Activated T-helper 17 cell treated with anti-CD3 and anti-CD28 coated beads, Interleukin-2, amount 50 U/mL, for 72 hours (primary cell): Measurements from ENCODE around the gene CORO1A. TPM values are rescaled to one million over a fixed set of nuclear protein-coding genes. Genes with fewer than 3 reads are reported as not detected.
"Not testable (repeated sequence)": the region's sequence is repeated elsewhere in the genome, so short reads cannot be mapped to it uniquely, and the experiment has no call there.

Experiments
- ATAC-seq: fragments of 150-1000 bp; cut with Tn5 transposase; replicated peaks from 2 replicates; pipeline ENCODE4 v1.10.0; 2021; ENCODE audit warnings: mild to moderate bottlenecking, moderate library complexity
- H3K27ac Mint-ChIP-seq: one replicate; pipeline ENCODE4 v1.8.0; 2022; ENCODE audit warnings: mixed read lengths
- H3K27me3 Mint-ChIP-seq: one replicate; pipeline ENCODE4 v1.8.0; 2022; ENCODE audit warnings: mixed read lengths
- H3K36me3 Mint-ChIP-seq: one replicate; pipeline ENCODE4 v1.8.0; 2022; ENCODE audit warnings: low read depth, mild to moderate bottlenecking, mixed read lengths
- H3K4me1 Mint-ChIP-seq: one replicate; pipeline ENCODE4 v1.8.0; 2022; ENCODE audit warnings: mixed read lengths
- H3K4me3 Mint-ChIP-seq: one replicate; pipeline ENCODE4 v1.8.0; 2022; ENCODE audit warnings: mild to moderate bottlenecking, mixed read lengths
- H3K9me3 Mint-ChIP-seq: one replicate; pipeline ENCODE4 v1.8.0; 2022; ENCODE audit warnings: mixed read lengths
- total RNA-seq, 2 donors: library from RNA; stranded (reverse); gene quantifications; one replicate each; pipeline ENCODE4 v1.2.3, GENCODE V29; 2022

Gene CORO1A
- total RNA-seq, 2 donors from 2014 or later: 649 to 1,196 TPM

DNA sequence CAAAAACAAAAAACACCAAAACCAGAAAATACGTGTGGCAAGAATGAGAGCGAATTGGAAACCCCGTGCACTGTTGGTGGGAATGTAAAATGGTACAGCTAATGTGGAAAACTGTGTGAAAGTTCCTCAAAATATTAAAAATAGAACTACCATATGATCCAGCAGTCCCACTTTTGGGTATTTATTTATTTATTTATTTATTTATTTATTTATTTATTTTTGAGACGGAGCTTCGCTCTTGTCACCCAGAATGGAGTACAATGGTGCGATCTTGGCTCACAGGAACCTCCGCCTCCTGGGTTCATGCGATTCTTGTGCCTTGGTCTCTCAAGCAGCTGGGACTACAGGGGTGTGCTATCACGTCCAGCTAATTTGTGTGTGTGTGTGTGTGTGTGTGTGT, 30.9 kb upstream of the CORO1A start:
- Mint-ChIP-seq H3K27ac (no peak overlapping the region), H3K27me3 (no peaks in the 10 kb centered on the region), H3K36me3 (no peaks in the 10 kb centered on the region), H3K9me3 (peaks cover 5% of the 10 kb centered on the region), H3K4me3 (no peak overlapping the region), H3K4me1 (no peaks in the 10 kb centered on the region)
- ATAC-seq: no peak

DNA sequence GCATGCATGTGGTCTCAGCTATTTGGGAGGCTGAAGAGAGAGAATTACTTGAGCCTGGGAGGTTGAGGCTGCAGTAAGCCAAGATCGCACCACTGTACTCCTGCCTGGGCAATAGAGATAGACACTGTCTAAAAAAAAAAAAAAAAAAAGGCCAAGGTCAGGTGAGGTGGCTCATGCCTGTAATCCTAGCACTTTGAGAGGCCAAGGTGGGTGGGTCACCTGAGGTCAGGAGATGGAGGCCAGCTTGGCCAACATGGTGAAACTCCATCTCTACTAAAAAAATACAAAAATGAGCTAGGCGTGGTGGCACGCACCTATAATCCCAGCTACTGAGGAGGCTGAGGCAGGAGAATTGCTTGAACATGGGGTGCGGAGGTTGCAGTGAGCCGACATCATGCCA, 28.2 kb upstream of the CORO1A start:
- no peaks in the 10 kb centered on the region for H3K9me3 Mint-ChIP-seq
- H3K27ac Mint-ChIP-seq: no peak overlapping the region
- H3K27me3 Mint-ChIP-seq: no peaks in the 10 kb centered on the region
- no peak overlapping the region for H3K4me3 Mint-ChIP-seq
- no peaks in the 10 kb centered on the region for H3K36me3 Mint-ChIP-seq
- no peak for ATAC-seq
- no peaks in the 10 kb centered on the region for H3K4me1 Mint-ChIP-seq

DNA sequence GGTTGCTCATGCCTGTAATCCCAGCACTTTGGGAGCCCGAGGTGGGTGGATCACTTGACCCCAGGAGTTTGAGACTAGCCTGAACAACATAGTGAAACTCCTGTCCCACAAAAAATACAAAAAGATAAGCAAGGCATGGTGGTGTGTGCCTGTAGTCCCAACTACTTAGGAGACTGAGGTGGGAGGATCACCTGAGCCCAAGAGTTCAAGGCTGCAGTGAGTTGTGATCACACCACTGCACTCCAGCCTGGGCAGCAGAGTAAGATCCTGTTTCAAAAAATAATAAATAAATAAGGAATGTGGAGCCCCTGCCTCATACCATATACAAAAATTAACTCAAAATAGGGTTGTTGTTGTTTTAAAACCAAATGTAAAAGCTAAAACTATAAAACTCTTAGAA, 26.2 kb upstream of the CORO1A start:
- ATAC-seq: no peak
- Mint-ChIP-seq H3K4me3 (no peak overlapping the region), H3K4me1 (no peaks in the 10 kb centered on the region), H3K27ac (no peak overlapping the region), H3K27me3 (no peaks in the 10 kb centered on the region), H3K9me3 (no peaks in the 10 kb centered on the region), H3K36me3 (no peaks in the 10 kb centered on the region)

DNA sequence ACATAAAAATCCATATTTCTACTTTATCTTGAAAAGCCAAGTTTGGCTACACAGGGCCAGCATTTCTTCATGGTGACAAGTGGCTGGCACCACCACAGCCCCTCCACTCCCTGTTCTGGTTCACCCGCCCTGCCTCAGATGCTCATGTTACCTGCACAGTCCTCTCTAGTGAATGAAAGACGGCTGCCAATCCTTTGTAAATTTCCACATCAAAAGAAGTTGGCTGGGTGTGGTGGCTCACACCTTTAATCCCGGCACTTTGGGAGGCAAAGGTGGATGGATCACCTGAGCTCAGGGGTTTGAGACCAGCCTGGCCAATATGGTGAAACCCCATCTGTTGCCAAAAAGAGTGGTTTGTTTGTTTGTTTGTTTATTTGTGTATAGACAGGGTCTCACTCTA, 19.9 kb upstream of the CORO1A start:
- H3K9me3 Mint-ChIP-seq: no peaks in the 10 kb centered on the region
- no peak for ATAC-seq
- H3K4me3 Mint-ChIP-seq: no peak overlapping the region
- H3K27ac Mint-ChIP-seq: no peak overlapping the region
- H3K4me1 Mint-ChIP-seq: peaks cover 26% of the 10 kb centered on the region
- no peaks in the 10 kb centered on the region for H3K36me3 Mint-ChIP-seq
- H3K27me3 Mint-ChIP-seq: no peaks in the 10 kb centered on the region

DNA sequence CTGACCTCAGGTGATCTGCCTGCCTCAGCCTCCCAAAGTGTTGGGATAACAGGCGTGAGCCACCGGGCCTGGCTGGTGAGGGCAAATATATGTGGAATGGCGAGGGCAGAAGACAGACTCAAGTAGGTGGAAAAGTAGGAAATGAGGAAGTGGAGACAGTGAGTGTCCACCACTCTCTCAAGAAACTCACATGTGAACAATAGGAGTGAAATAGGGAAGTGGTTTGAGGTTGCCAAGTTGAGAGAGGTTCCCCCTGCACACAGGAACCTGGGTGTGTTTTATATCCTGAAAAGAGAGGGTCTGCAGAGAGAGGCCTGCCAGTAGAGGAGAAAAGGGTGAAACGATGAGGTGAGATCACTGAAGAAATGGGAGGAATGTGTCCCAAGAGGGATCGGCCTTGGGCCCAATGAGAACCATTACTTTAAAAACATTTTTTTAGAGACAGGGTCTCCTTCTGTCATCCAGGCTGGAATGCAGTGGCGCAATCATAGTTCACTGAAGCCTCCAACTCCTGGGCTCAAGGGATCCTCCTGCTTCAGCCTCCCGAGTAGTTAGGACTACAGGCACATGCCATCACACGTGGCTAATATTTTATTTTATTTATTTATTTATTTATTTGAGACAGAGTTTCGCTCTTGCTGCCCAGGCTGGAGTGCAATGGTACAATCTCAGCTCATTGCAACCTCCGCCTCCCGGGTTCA, 17.1 kb upstream of the CORO1A start:
- H3K4me3 Mint-ChIP-seq: no peak overlapping the region
- H3K27ac Mint-ChIP-seq: no peak overlapping the region
- no peaks in the 10 kb centered on the region for H3K9me3 Mint-ChIP-seq
- no peaks in the 10 kb centered on the region for H3K27me3 Mint-ChIP-seq
- H3K36me3 Mint-ChIP-seq: no peaks in the 10 kb centered on the region
- ATAC-seq: peak; percentile 62
- H3K4me1 Mint-ChIP-seq: peaks cover 26% of the 10 kb centered on the region

DNA sequence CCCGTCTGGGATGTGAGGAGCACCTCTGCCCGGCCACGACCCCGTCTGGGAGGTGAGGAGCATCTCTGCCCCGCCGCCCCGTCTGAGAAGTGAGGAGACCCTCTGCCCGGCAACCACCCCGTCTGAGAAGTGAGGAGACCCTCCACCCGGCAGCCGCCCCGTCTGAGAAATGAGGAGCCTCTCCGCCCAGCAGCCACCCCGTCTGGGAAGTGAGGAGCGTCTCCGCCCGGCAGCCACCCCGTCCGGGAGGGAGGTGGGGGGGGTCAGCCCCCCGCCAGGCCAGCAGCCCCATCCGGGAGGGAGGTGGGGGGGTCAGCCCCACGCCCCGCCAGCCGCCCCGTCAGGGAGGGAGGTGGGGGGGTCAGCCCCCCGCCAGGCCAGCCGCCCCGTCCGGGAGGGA, 14.7 kb upstream of the CORO1A start:
- not testable (repeated sequence) for H3K36me3 Mint-ChIP-seq, H3K4me3 Mint-ChIP-seq, ATAC-seq, H3K9me3 Mint-ChIP-seq, H3K27ac Mint-ChIP-seq, H3K27me3 Mint-ChIP-seq
- H3K4me1 Mint-ChIP-seq: peaks cover 26% of the 10 kb centered on the region

DNA sequence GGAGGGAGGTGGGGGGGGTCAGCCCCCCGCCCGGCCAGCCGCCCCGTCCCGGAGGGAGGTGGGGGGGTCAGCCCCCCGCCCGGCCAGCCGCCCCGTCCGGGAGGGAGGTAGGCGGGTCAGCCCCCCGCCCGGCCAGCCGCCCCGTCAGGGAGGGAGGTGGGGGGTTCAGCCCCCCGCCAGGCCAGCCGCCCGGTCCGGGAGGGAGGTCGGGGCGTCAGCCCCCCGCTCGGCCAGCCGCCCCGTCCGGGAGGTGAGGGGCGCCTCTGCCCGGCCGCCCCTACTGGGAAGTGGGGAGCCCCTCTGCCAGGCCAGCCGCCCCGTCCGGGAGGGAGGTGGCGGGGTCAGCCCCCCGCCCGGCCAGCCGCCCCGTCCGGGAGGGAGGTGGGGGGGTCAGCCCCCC, 14.0 kb upstream of the CORO1A start:
- H3K4me3 Mint-ChIP-seq, H3K36me3 Mint-ChIP-seq, ATAC-seq, H3K27ac Mint-ChIP-seq, H3K9me3 Mint-ChIP-seq, H3K27me3 Mint-ChIP-seq: not testable (repeated sequence)
- peaks cover 25% of the 10 kb centered on the region for H3K4me1 Mint-ChIP-seq

DNA sequence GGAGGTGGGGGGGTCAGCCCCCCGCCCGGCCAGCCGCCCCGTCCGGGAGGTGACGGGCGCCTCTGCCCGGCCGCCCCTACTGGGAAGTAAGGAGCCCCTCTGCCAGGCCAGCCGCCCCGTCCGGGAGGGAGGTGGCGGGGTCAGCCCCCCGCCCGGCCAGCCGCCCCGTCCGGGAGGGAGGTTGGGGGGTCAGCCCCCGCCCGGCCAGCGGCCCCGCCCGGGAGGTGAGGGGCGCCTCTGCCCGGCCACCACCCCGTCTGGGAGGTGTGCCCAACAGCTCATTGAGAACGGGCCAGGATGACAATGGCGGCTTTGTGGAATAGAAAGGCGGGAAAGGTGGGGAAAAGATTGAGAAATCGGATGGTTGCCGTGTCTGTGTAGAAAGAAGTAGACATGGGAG, 13.3 kb upstream of the CORO1A start:
- not testable (repeated sequence) for H3K4me3 Mint-ChIP-seq, H3K36me3 Mint-ChIP-seq, H3K9me3 Mint-ChIP-seq, H3K27ac Mint-ChIP-seq, H3K27me3 Mint-ChIP-seq, ATAC-seq
- H3K4me1 Mint-ChIP-seq: peaks cover 17% of the 10 kb centered on the region

DNA sequence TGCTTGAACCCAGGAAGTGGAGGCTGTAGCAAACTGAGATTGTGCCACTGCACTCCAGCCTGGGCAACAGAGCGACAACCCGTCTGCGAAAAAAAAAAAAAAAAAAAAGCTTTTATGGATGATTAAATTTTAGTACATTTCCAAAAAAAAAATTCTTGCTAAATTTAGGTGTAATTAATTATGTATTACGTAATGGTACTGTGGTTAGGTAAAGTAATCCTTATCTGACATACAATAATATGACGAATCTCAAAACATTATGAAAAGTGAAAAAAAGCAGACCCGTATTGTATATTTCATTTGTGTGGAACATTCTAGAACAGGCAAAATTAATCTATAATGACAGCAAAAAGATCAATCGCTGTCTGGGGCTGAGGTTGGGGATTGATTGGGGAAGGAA, 10.3 kb upstream of the CORO1A start:
- Mint-ChIP-seq H3K4me3 (no peak overlapping the region), H3K27ac (no peak overlapping the region), H3K36me3 (no peaks in the 10 kb centered on the region), H3K9me3 (no peaks in the 10 kb centered on the region), H3K27me3 (no peaks in the 10 kb centered on the region), H3K4me1 (no peaks in the 10 kb centered on the region)
- ATAC-seq: no peak

DNA sequence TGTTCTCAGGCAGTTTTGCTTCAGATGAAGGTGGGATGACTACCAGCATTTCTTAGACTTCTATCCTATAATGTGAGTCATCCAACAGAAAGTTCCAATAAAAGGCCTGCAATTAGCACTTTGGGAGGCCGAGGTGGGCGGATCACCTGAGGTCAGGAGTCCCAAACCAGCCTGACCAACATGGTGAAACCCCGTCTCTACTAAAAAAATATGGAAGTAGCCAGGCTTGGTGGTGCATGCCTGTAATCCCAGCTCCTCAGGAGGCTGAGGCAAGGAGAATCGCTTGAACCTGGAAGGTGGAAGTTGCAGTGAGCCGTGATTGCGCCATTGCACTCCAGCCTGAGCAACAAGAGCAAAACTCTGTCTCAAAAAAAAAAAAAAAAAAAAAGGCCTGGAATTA, 6.5 kb upstream of the CORO1A start:
- not testable (repeated sequence) for H3K9me3 Mint-ChIP-seq, H3K27ac Mint-ChIP-seq, H3K27me3 Mint-ChIP-seq

DNA sequence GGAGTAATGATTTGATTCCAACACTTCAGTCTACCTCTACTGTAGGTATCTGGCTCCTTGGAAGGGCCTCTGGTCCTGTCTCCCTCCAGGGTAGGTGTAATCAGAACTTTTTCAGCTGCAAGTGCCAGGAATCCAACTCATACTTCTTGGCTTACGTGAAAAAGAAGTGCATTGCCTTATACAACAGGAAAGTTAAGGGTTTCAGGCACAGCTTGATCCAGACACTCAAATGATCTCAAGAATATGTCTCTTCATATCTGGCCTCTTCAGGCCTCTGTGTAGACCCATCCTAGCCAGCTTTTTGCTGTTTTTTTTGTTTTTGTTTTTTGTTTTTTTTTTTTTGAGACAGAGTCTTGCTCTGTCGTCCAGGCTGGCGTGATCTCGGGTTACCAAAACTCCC, 4.2 kb upstream of the CORO1A start:
- ATAC-seq: no peak
- peaks cover 5% of the 10 kb centered on the region for H3K4me1 Mint-ChIP-seq
- no peak overlapping the region for H3K27ac Mint-ChIP-seq
- H3K9me3 Mint-ChIP-seq: no peaks in the 10 kb centered on the region
- no peaks in the 10 kb centered on the region for H3K27me3 Mint-ChIP-seq
- H3K36me3 Mint-ChIP-seq: peaks cover 18% of the 10 kb centered on the region
- H3K4me3 Mint-ChIP-seq: no peak overlapping the region

More for the DNA sequence above, 6.5 kb upstream of the CORO1A start:
- H3K4me3 Mint-ChIP-seq, H3K36me3 Mint-ChIP-seq, H3K4me1 Mint-ChIP-seq, ATAC-seq: not testable (repeated sequence)

DNA sequence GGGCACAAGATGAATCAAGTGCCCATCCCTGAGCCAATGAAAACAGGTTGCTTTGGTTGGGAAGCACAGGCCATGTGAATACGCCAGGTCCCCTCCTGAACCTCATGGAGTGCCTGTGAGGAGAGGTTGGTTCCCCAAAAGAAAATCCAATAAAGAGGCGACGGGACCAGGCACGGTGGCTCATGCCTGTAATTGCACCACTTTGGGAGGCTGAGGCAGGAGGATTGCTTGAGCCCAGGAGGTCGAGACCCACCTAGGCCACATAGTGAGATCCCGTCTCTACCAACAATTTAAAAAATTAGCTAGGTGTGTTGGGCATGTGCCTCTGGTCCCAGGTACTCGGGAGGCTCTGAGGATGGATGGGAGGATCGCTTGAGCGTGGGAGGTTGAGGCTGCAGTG, 3.5 kb upstream of the CORO1A start:
- H3K27ac Mint-ChIP-seq: no peak overlapping the region
- no peaks in the 10 kb centered on the region for H3K27me3 Mint-ChIP-seq
- ATAC-seq: no peak
- peaks cover 26% of the 10 kb centered on the region for H3K36me3 Mint-ChIP-seq
- peaks cover 5% of the 10 kb centered on the region for H3K4me1 Mint-ChIP-seq
- no peaks in the 10 kb centered on the region for H3K9me3 Mint-ChIP-seq
- H3K4me3 Mint-ChIP-seq: no peak overlapping the region

DNA sequence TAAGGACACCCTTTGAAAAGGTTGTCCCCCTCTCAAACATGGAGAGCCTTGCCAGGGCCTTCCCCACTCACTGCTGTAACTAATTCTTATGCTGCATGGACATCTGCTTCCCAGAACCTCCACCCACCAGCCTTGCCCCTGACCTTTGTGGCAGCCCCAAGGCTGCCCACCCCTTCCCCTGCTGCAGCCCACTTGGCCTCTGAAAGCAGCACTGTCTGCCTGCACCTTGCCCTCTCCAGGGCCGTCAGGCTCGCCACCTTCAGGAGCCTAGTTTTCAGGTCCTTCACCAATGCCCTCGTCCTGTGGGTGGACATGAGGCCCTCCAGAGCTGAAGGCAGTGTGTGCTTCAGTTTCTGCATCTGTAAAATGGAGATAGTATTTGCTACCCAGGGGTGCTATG, 2.7 kb upstream of the CORO1A start:
- H3K4me3 Mint-ChIP-seq: no peak overlapping the region
- peak overlapping the region; percentile 11 for H3K27ac Mint-ChIP-seq
- ATAC-seq: no peak
- H3K36me3 Mint-ChIP-seq: peaks cover 34% of the 10 kb centered on the region
- H3K9me3 Mint-ChIP-seq: no peaks in the 10 kb centered on the region
- H3K27me3 Mint-ChIP-seq: no peaks in the 10 kb centered on the region
- H3K4me1 Mint-ChIP-seq: peaks cover 5% of the 10 kb centered on the region

DNA sequence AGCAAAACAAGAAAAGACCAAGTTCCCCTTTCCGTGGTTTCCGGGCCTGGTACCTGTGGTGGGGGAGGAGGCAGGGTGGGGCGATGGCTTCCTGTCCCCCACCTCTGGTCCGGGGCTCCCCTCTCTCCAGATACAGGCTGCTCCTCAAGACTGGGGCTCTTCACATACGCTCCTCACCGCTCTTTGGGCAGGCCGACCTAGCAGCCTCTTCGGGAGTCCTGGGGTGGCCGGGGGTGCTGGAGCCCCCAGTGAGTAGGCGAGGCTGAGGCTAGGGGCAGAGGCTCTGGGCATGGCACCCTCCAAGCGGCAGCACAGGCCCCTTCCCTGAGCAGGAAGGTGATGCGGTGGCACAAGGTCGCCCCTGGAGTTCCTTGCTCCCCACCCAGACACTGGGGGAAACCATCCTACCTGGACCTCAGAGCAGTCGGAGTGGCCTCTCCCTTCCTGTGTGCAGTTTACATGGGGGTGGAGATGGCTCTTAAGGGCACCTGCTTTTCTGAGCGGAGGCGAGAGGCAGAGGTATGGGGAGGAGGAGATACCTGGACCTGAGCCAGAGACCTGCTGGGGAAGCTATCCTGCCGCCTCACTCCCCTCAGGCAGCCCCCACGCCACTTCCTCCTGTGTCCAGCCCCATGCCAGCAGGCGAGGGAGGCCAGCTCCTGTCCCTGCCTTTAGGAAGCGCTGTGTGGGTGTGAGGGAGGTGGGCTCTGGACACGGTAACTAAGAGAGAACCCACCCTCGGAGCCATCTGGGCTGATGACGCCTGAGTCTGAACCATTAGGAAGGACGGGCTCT, 891 bp downstream of the CORO1A start:
- ATAC-seq: peak; percentile 23
- Mint-ChIP-seq H3K9me3 (no peaks in the 10 kb centered on the region), H3K4me1 (peaks cover 12% of the 10 kb centered on the region), H3K27me3 (no peaks in the 10 kb centered on the region), H3K4me3 (peak overlapping the region; percentile 97), H3K27ac (peak overlapping the region; percentile 96), H3K36me3 (peaks cover 60% of the 10 kb centered on the region)

DNA sequence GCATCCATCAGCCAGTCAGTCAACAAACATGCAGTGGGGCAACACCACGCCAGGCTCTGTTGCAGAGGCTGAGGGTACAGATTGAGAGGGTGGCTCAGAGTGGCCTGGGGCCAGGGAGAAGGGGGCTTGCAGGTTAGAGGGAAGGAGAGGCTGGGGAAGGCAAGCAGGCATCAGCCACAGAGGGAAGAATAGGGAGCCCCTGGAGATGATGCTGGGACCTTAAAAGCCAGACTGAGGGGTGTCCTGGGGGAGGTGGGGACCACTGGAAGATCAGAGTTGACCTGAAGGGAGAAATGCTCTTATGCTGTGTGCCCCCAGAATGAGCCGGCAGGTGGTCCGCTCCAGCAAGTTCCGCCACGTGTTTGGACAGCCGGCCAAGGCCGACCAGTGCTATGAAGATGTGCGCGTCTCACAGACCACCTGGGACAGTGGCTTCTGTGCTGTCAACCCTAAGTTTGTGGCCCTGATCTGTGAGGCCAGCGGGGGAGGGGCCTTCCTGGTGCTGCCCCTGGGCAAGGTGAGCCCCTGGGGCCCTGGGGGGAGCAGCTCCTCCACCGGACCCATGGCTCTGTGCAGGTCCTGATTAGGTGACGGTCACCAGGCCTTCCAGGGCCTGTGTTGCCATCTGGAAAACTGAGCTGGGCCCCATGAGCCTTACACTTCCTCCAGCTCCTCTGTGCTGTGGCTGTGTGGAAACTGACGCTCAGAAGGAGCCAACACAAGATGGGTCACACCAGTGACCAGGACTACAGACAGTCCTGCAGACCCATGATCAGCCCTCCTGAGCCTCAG, 1.7 kb downstream of the CORO1A start:
- H3K9me3 Mint-ChIP-seq: no peaks in the 10 kb centered on the region
- H3K4me3 Mint-ChIP-seq: peak overlapping the region; percentile 97
- ATAC-seq: peak; percentile 1
- peaks cover 12% of the 10 kb centered on the region for H3K4me1 Mint-ChIP-seq
- peak overlapping the region; percentile 96 for H3K27ac Mint-ChIP-seq
- no peaks in the 10 kb centered on the region for H3K27me3 Mint-ChIP-seq
- H3K36me3 Mint-ChIP-seq: peaks cover 60% of the 10 kb centered on the region
